Measurements from ENCODE around the gene FHAD1.
A peak's percentile ranks its signal among the peaks of the same experiment; 100 is the strongest.

Gene FHAD1

GRCh38 chr1:15424981-15425380 lies 178.0 kb downstream of the FHAD1 start:
- Histone ChIP-seq H3K4me3 (ENCODE audit: insufficient read depth in 1 of 2, low read depth in 1 of 2, low read length in 2 of 2) (no peak overlapping the region), H3K23ac (ENCODE audit: low read length in 2 of 2) (no peak overlapping the region), H4K8ac (ENCODE audit: low read length) (no peak overlapping the region), H4K91ac (ENCODE audit: low read length) (no peak overlapping the region), H3K4me2 (ENCODE audit: low read length, poor library complexity, severe bottlenecking) (no peak overlapping the region), H2BK12ac (ENCODE audit: low read length in 2 of 2) (no peak overlapping the region), H3K79me1 (replicated peaks; ENCODE audit: low read length, poor library complexity, severe bottlenecking) (peaks cover 28% of the 10 kb centered on the region), H3K4me1 (ENCODE audit: control insufficient read depth, insufficient read depth, low read depth, low read length) (peaks cover 36% of the 10 kb centered on the region), H3K4ac (ENCODE audit: low read depth in 1 of 2, low read length in 2 of 2) (no peak overlapping the region), H3K14ac (ENCODE audit: low read length in 2 of 2) (no peak overlapping the region), H3K27ac (ENCODE audit: low read length, poor library complexity, severe bottlenecking) (no peak overlapping the region), H2AFZ (ENCODE audit: low read depth, low read length) (no peak overlapping the region), H2AK5ac (ENCODE audit: low read length, severe bottlenecking) (no peak overlapping the region), H3K9ac (ENCODE audit: low read length) (no peak overlapping the region), H3K9me3 (ENCODE audit: control insufficient read depth, low read length) (no peaks in the 10 kb centered on the region), H2BK5ac (ENCODE audit: low read depth, low read length, poor library complexity, severe bottlenecking) (no peak overlapping the region), H3K18ac (ENCODE audit: low read depth in 1 of 2, low read length in 2 of 2) (no peak overlapping the region), H2BK120ac (ENCODE audit: low read depth, low read length) (no peak overlapping the region), H3K36me3 (ENCODE audit: control insufficient read depth in 1 of 2, insufficient read depth in 2 of 2, low read depth in 1 of 2, low read length in 2 of 2) (peaks cover 13 to 35% of the 10 kb centered on the region in 2 experiments), H2BK15ac (ENCODE audit: low read depth, poor library complexity, severe bottlenecking) (no peak overlapping the region), H3K27me3 (ENCODE audit: control insufficient read depth in 1 of 2, insufficient read depth in 1 of 2, low read length in 2 of 2) (no peaks in the 10 kb centered on the region)
- no peak for DNase-seq
- 88% methylated on average over 5 of the region's 5 CpGs for WGBS

GRCh38 chr1:15425521-15425920 lies 178.5 kb downstream of the FHAD1 start:
- Histone ChIP-seq H4K8ac (ENCODE audit: low read length) (no peak overlapping the region), H3K79me1 (replicated peaks; ENCODE audit: low read length, poor library complexity, severe bottlenecking) (peaks cover 28% of the 10 kb centered on the region), H3K9me3 (ENCODE audit: control insufficient read depth, low read length) (no peaks in the 10 kb centered on the region), H3K4me3 (ENCODE audit: insufficient read depth in 1 of 2, low read depth in 1 of 2, low read length in 2 of 2) (no peak overlapping the region), H3K14ac (ENCODE audit: low read length in 2 of 2) (no peak overlapping the region), H3K18ac (ENCODE audit: low read depth in 1 of 2, low read length in 2 of 2) (no peak overlapping the region), H3K23ac (ENCODE audit: low read length in 2 of 2) (no peak overlapping the region), H2BK15ac (ENCODE audit: low read depth, poor library complexity, severe bottlenecking) (no peak overlapping the region), H2BK12ac (ENCODE audit: low read length in 2 of 2) (no peak overlapping the region), H3K36me3 (ENCODE audit: control insufficient read depth in 1 of 2, insufficient read depth in 2 of 2, low read depth in 1 of 2, low read length in 2 of 2) (peaks cover 13 to 36% of the 10 kb centered on the region in 2 experiments), H2BK5ac (ENCODE audit: low read depth, low read length, poor library complexity, severe bottlenecking) (no peak overlapping the region), H3K27ac (ENCODE audit: low read length, poor library complexity, severe bottlenecking) (no peak overlapping the region), H3K4ac (ENCODE audit: low read depth in 1 of 2, low read length in 2 of 2) (no peak overlapping the region), H2BK120ac (ENCODE audit: low read depth, low read length) (no peak overlapping the region), H3K4me1 (ENCODE audit: control insufficient read depth, insufficient read depth, low read depth, low read length) (peaks cover 36% of the 10 kb centered on the region), H3K27me3 (ENCODE audit: control insufficient read depth in 1 of 2, insufficient read depth in 1 of 2, low read length in 2 of 2) (no peaks in the 10 kb centered on the region), H3K9ac (ENCODE audit: low read length) (no peak overlapping the region), H4K91ac (ENCODE audit: low read length) (no peak overlapping the region), H3K4me2 (ENCODE audit: low read length, poor library complexity, severe bottlenecking) (no peak overlapping the region), H2AK5ac (ENCODE audit: low read length, severe bottlenecking) (no peak overlapping the region), H2AFZ (ENCODE audit: low read depth, low read length) (no peak overlapping the region)
- DNase-seq = no peak
- WGBS = 98% methylated on average over 10 of the region's 10 CpGs

GRCh38 chr1:15425958-15426357 lies 178.9 kb downstream of the FHAD1 start:
- H2BK12ac ChIP-seq (ENCODE audit: low read length in 2 of 2) = no peak overlapping the region
- H3K4me2 ChIP-seq (ENCODE audit: low read length, poor library complexity, severe bottlenecking) = no peak overlapping the region
- H3K18ac ChIP-seq (ENCODE audit: low read depth in 1 of 2, low read length in 2 of 2) = peak overlapping the region in 1 of 2 experiments; percentile 41
- no peak overlapping the region for H3K4me3 ChIP-seq (ENCODE audit: insufficient read depth in 1 of 2, low read depth in 1 of 2, low read length in 2 of 2)
- no peak overlapping the region for H3K23ac ChIP-seq (ENCODE audit: low read length in 2 of 2)
- H4K8ac ChIP-seq (ENCODE audit: low read length) = no peak overlapping the region
- H4K91ac ChIP-seq (ENCODE audit: low read length) = no peak overlapping the region
- H3K4me1 ChIP-seq (ENCODE audit: control insufficient read depth, insufficient read depth, low read depth, low read length) = peaks cover 36% of the 10 kb centered on the region
- H3K27ac ChIP-seq (ENCODE audit: low read length, poor library complexity, severe bottlenecking) = no peak overlapping the region
- H3K9me3 ChIP-seq (ENCODE audit: control insufficient read depth, low read length) = no peaks in the 10 kb centered on the region
- DNase-seq = no peak
- 77% methylated on average over 5 of the region's 6 CpGs for WGBS
- H2AFZ ChIP-seq (ENCODE audit: low read depth, low read length) = no peak overlapping the region
- H2BK120ac ChIP-seq (ENCODE audit: low read depth, low read length) = no peak overlapping the region
- H2BK15ac ChIP-seq (ENCODE audit: low read depth, poor library complexity, severe bottlenecking) = peak overlapping the region; percentile 26
- no peaks in the 10 kb centered on the region for H3K27me3 ChIP-seq (ENCODE audit: control insufficient read depth in 1 of 2, insufficient read depth in 1 of 2, low read length in 2 of 2)
- peak overlapping the region; percentile 41 for H2AK5ac ChIP-seq (ENCODE audit: low read length, severe bottlenecking)
- H3K79me1 ChIP-seq (replicated peaks; ENCODE audit: low read length, poor library complexity, severe bottlenecking) = peaks cover 26% of the 10 kb centered on the region
- H3K14ac ChIP-seq (ENCODE audit: low read length in 2 of 2) = no peak overlapping the region
- no peak overlapping the region for H3K4ac ChIP-seq (ENCODE audit: low read depth in 1 of 2, low read length in 2 of 2)
- peaks cover 15 to 41% of the 10 kb centered on the region in 2 experiments for H3K36me3 ChIP-seq (ENCODE audit: control insufficient read depth in 1 of 2, insufficient read depth in 2 of 2, low read depth in 1 of 2, low read length in 2 of 2)
- no peak overlapping the region for H2BK5ac ChIP-seq (ENCODE audit: low read depth, low read length, poor library complexity, severe bottlenecking)
- no peak overlapping the region for H3K9ac ChIP-seq (ENCODE audit: low read length)

GRCh38 chr1:15426492-15427279 lies 179.7 kb downstream of the FHAD1 start:
- WGBS = 43% methylated on average over 30 of the region's 30 CpGs
- H3K18ac ChIP-seq (ENCODE audit: low read depth in 1 of 2, low read length in 2 of 2) = peak overlapping the region; percentile 38 to 41

More at GRCh38 chr1:15426492-15427279, 179.7 kb downstream of the FHAD1 start:
- Histone ChIP-seq H3K4ac (ENCODE audit: low read depth in 1 of 2, low read length in 2 of 2) (no peak overlapping the region), H3K27me3 (ENCODE audit: control insufficient read depth in 1 of 2, insufficient read depth in 1 of 2, low read length in 2 of 2) (no peaks in the 10 kb centered on the region), H3K79me1 (replicated peaks; ENCODE audit: low read length, poor library complexity, severe bottlenecking) (peaks cover 19% of the 10 kb centered on the region), H2AK5ac (ENCODE audit: low read length, severe bottlenecking) (no peak overlapping the region), H2BK15ac (ENCODE audit: low read depth, poor library complexity, severe bottlenecking) (peak overlapping the region; percentile 2), H2AFZ (ENCODE audit: low read depth, low read length) (no peak overlapping the region), H3K4me2 (ENCODE audit: low read length, poor library complexity, severe bottlenecking) (no peak overlapping the region), H2BK12ac (ENCODE audit: low read length in 2 of 2) (peak overlapping the region in 1 of 2 experiments; percentile 87), H3K9ac (ENCODE audit: low read length) (no peak overlapping the region), H4K91ac (ENCODE audit: low read length) (peak overlapping the region; percentile 81), H3K4me3 (ENCODE audit: insufficient read depth in 1 of 2, low read depth in 1 of 2, low read length in 2 of 2) (no peak overlapping the region), H3K27ac (ENCODE audit: low read length, poor library complexity, severe bottlenecking) (no peak overlapping the region), H3K23ac (ENCODE audit: low read length in 2 of 2) (no peak overlapping the region), H2BK120ac (ENCODE audit: low read depth, low read length) (no peak overlapping the region), H3K36me3 (ENCODE audit: control insufficient read depth in 1 of 2, insufficient read depth in 2 of 2, low read depth in 1 of 2, low read length in 2 of 2) (peaks cover 15 to 41% of the 10 kb centered on the region in 2 experiments), H3K9me3 (ENCODE audit: control insufficient read depth, low read length) (no peaks in the 10 kb centered on the region), H2BK5ac (ENCODE audit: low read depth, low read length, poor library complexity, severe bottlenecking) (no peak overlapping the region), H3K4me1 (ENCODE audit: control insufficient read depth, insufficient read depth, low read depth, low read length) (peaks cover 36% of the 10 kb centered on the region), H4K8ac (ENCODE audit: low read length) (peak overlapping the region; percentile 88), H3K14ac (ENCODE audit: low read length in 2 of 2) (peak overlapping the region in 1 of 2 experiments; percentile 8)
- DNase-seq = peak; percentile 73

Data from mesenchymal stem cell (in vitro differentiated cells and primary cell).